NB4 (cell line): ENCODE results near the gene MROH2A.

Experiments used
- POLR2A ChIP-seq: IDR thresholded peaks from 2 replicates; pipeline ENCODE4 v1.6.1; 2011; ENCODE audit warnings: mild to moderate bottlenecking; ENCODE audit not compliant: insufficient read length; ENCODE audit errors: extremely low read depth
- TF ChIP-seq, protein P1 (sequence below): IDR thresholded peaks from one replicate; pipeline ENCODE4 v1.5.1; 2012; ENCODE audit warnings: low read depth, low read length

DNA sequence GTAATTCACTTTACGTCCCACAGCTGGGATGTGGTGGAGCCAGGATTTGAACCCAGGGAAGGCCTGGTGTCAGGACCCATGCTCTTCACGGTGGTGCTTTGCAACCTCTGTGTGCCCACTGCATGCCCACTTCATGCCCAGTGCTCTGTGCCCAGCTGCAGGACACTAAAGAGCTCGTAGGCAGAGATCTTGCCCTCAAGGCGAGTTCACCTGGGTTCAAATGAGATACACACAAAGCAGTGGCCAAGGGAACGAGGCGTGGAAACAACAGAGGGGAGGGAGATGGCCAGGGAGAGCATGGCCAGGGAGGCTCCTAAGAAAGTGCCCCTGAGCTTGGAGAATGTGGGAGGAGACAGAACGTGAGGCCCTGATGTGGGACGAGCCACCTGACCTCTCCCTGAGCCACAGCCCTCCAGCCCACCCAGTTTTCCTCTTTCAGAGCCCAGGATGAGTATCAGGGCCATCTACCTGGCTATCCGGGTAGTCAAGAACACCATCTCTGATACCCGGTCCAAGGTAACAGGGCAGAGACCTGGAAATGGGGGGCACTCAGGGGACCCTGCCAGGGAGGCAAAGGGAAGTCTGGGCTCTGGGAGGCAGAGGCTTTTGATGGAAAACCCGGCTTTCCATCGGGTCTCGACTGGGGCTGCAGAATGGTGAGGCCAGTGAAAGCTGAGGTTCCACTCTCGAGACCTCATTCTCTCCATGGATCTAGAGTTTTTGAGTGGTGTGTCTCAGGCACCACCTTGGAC lies 20.4 kb downstream of the MROH2A start:
- TF ChIP-seq, protein P1, sequence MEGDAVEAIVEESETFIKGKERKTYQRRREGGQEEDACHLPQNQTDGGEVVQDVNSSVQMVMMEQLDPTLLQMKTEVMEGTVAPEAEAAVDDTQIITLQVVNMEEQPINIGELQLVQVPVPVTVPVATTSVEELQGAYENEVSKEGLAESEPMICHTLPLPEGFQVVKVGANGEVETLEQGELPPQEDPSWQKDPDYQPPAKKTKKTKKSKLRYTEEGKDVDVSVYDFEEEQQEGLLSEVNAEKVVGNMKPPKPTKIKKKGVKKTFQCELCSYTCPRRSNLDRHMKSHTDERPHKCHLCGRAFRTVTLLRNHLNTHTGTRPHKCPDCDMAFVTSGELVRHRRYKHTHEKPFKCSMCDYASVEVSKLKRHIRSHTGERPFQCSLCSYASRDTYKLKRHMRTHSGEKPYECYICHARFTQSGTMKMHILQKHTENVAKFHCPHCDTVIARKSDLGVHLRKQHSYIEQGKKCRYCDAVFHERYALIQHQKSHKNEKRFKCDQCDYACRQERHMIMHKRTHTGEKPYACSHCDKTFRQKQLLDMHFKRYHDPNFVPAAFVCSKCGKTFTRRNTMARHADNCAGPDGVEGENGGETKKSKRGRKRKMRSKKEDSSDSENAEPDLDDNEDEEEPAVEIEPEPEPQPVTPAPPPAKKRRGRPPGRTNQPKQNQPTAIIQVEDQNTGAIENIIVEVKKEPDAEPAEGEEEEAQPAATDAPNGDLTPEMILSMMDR, result no peak
- TF ChIP-seq POLR2A, result no peak
